Sigmoid colon (tissue), 7 donors: ENCODE results near the gene STAT4. TPM values are rescaled to one million over a fixed set of nuclear protein-coding genes. Genes with fewer than 3 reads are reported as not detected.
A peak's percentile ranks its signal among the peaks of the same experiment; 100 is the strongest.

ENCODE experiments used
- DNase-seq: peaks from one replicate; pipeline ENCODE4 v3.0.0-alpha.2; 2019
- H3K27ac ChIP-seq, 4 donors: fragments of 200-600 bp; sonication (generic); one replicate each; pipeline ENCODE4 v1.5.1; 2016 to 2019; ENCODE audit warnings: mild to moderate bottlenecking in 1 of 4
- H3K27me3 ChIP-seq, 3 donors: fragments of 200-600 bp; sonication (generic); one replicate each; pipeline ENCODE4 v1.5.1; 2019; ENCODE audit warnings: mild to moderate bottlenecking in 1 of 3
- H3K36me3 ChIP-seq, 4 donors: fragments of 200-600 bp; sonication (generic); one replicate each; pipeline ENCODE4 v1.5.1; 2016 to 2019
- H3K4me1 ChIP-seq, 4 donors: fragments of 200-600 bp; sonication (generic); one replicate each; pipeline ENCODE4 v1.5.1; 2017 to 2019
- H3K4me3 ChIP-seq, 4 donors: fragments of 200-600 bp; sonication (generic); one replicate each; pipeline ENCODE4 v1.5.1; 2017 to 2019; ENCODE audit warnings: mild to moderate bottlenecking in 2 of 4, moderate library complexity in 1 of 4
- H3K9me3 ChIP-seq, 4 donors: fragments of 200-600 bp in 3 of 4; sonication (generic) in 3 of 4; one replicate each; pipeline versions ENCODE4 v1.5.1 to v1.6.1; 2013 to 2019
- EP300 ChIP-seq, 4 donors: sonication (generic); formaldehyde crosslinking; IDR thresholded peaks; one replicate each; pipeline ENCODE4 v1.6.1; 2017; ENCODE audit warnings: antibody characterized with exemption in 4 of 4
- POLR2A ChIP-seq, 2 donors: fragments of 450-650 bp; IDR thresholded peaks; one replicate each; pipeline ENCODE4 v1.6.1; 2016; ENCODE audit warnings: antibody characterized with exemption in 2 of 2, mild to moderate bottlenecking in 2 of 2, moderate library complexity in 2 of 2
- POLR2AphosphoS5 ChIP-seq, 4 donors: sonication (generic); formaldehyde crosslinking; IDR thresholded peaks; one replicate each; pipeline ENCODE4 v1.6.1; 2017; ENCODE audit warnings: antibody characterized with exemption in 4 of 4
- WGBS, 2 donors: extraction: QIAGEN DNeasy Blood & Tissue Kit; methylation state at CpG; one replicate each; pipeline ENCODE4 v1.1.7; 2013; 5-methylcytosine and 5-hydroxymethylcytosine counted together
- intact Hi-C: fragments of 100-400 bp; cut with DNase I; formaldehyde crosslinking; loops from one replicate; pipeline ENCODE4 v1.15.1; 2023
- polyA plus RNA-seq, 3 donors: library from polyadenylated mRNA; stranded (reverse); fragments of 200-250 nt; gene quantifications; one replicate each; pipeline ENCODE4 v1.2.3, GENCODE V29; 2013
- total RNA-seq, 4 donors: library from RNA; depleted of rRNA; stranded (reverse); fragments of >200 nt; gene quantifications; one replicate each; pipeline ENCODE4 v1.1.0, GENCODE V29; 2016
- TF ChIP-seq, protein P1 (sequence below), 4 experiments: fragments of 450-650 bp in 3 of 4; fragments of 200-600 bp in 1 of 4; IDR thresholded peaks; one replicate each; pipeline ENCODE4 v1.5.1; 2016 to 2019; ENCODE audit warnings: antibody characterized with exemption in 4 of 4, mild to moderate bottlenecking in 3 of 4, moderate library complexity in 2 of 4
- donor health status: healthy with polysubstance abuse.
- donor health status: Bipolar disorder and iron deficiency.
- donor health status: healthy.

The STAT4 gene
- total and polyA plus RNA-seq, 7 donors = 0.46 to 4.6 (median 0.70) TPM; not detected in 1

DNA sequence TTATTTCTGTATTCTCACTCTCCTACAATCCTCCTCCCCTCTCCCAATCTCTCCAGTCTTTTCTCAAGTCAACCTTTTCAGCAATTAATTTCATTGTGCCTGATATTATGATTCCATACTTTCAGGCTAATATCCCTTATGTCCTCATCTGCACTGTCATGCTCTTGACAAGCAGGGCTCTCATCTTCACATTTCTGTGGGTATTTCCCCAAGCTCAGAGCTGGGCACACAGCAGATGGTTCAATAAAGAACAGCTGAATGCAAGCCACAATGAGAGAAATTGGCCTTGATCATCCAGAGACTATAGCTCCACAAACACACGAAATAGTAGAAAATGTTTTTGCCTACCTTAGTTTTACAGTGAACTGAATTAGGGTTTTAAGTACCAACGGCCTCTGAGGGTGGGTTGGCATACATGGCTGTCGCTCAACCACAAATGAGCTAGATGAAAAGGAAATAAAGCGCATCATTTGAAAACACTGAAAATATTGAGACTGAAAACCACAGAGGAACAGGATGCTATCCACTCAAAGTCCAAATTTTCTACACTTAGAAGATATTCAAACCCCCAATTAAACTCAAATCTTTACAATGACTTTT is 89.3 kb downstream of the STAT4 start:
- Histone ChIP-seq H3K36me3 (no peaks in the 10 kb centered on the region), H3K9me3 (no peaks in the 10 kb centered on the region), H3K27ac (no peak overlapping the region), H3K4me1 (no peaks in the 10 kb centered on the region), H3K4me3 (no peak overlapping the region), H3K27me3 (no peaks in the 10 kb centered on the region)
- DNase-seq = no peak
- WGBS, 2 donors = 69 to 92% methylated on average over 4 of the region's 4 CpGs
- TF ChIP-seq POLR2A (IDR thresholded peaks at IDR 0.05) = no peak
- TF ChIP-seq EP300 (IDR thresholded peaks at IDR 0.05) = no peak
- TF ChIP-seq POLR2AphosphoS5 (IDR thresholded peaks at IDR 0.05) = no peak
- TF ChIP-seq, protein P1, sequence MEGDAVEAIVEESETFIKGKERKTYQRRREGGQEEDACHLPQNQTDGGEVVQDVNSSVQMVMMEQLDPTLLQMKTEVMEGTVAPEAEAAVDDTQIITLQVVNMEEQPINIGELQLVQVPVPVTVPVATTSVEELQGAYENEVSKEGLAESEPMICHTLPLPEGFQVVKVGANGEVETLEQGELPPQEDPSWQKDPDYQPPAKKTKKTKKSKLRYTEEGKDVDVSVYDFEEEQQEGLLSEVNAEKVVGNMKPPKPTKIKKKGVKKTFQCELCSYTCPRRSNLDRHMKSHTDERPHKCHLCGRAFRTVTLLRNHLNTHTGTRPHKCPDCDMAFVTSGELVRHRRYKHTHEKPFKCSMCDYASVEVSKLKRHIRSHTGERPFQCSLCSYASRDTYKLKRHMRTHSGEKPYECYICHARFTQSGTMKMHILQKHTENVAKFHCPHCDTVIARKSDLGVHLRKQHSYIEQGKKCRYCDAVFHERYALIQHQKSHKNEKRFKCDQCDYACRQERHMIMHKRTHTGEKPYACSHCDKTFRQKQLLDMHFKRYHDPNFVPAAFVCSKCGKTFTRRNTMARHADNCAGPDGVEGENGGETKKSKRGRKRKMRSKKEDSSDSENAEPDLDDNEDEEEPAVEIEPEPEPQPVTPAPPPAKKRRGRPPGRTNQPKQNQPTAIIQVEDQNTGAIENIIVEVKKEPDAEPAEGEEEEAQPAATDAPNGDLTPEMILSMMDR (IDR thresholded peaks at IDR 0.05) = no peak
- intact Hi-C loops = no loop called here

DNA sequence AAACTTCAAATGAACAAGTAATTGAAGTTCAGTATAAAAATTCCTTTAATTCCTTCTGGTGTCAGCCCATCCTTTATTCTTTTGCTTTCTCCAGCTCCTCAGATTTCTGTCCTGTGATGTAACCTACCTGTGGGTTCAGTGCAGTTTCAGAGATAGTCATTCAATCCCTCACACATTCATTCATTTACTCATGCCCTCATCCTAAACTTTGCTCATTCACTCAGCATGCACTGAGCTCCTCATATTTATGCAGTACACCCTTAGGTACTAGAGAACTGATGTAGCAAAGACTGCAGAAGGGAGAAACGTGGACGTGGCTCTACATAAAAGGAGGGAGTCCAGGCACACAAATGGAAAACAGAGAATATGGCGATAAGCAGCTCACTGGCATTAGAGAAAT is 91.5 kb downstream of the STAT4 start:
- no peaks in the 10 kb centered on the region for H3K36me3 ChIP-seq
- H3K9me3 ChIP-seq = no peaks in the 10 kb centered on the region
- TF ChIP-seq POLR2A (IDR thresholded peaks at IDR 0.05) (no peak), EP300 (IDR thresholded peaks at IDR 0.05) (no peak), POLR2AphosphoS5 (IDR thresholded peaks at IDR 0.05) (no peak)
- TF ChIP-seq, protein P1 (IDR thresholded peaks at IDR 0.05) = no peak
- no peak for DNase-seq
- H3K4me3 ChIP-seq = no peak overlapping the region
- 91 to 92% methylated on average over 3 of the region's 3 CpGs for WGBS, 2 donors
- no peaks in the 10 kb centered on the region for H3K4me1 ChIP-seq
- H3K27me3 ChIP-seq = no peaks in the 10 kb centered on the region
- intact Hi-C loops = no loop called here
- H3K27ac ChIP-seq = no peak overlapping the region

DNA sequence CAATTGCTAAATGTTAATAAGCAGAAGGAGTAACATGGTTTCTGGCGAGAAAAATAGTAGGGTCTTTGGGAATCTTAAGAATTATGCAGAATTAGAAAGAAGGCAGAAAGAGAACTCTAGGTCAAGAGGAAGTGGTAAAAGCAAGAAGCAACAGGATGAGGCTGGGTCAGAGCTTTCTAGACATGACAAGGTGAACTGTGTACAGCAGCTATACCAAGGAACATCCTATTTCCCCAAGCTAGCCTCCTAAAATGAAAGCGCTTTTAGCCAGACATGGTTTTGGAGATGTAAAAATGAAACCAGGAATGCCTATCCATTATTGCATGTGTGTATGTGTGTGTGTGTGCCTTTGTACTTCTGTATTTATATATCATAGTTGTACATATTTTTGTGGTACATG is 94.6 kb downstream of the STAT4 start:
- no peak for TF ChIP-seq POLR2AphosphoS5 (IDR thresholded peaks at IDR 0.05)
- no peak overlapping the region for H3K27ac ChIP-seq
- no peaks in the 10 kb centered on the region for H3K36me3 ChIP-seq
- no peaks in the 10 kb centered on the region for H3K9me3 ChIP-seq
- 60 to 85% methylated on average over 2 of the region's 2 CpGs for WGBS, 2 donors
- DNase-seq = no peak
- H3K4me3 ChIP-seq = no peak overlapping the region
- intact Hi-C loops = no loop called here
- H3K4me1 ChIP-seq = peaks cover 0 to 3% (median 0%) of the 10 kb centered on the region in 4 donors
- no peaks in the 10 kb centered on the region for H3K27me3 ChIP-seq

DNA sequence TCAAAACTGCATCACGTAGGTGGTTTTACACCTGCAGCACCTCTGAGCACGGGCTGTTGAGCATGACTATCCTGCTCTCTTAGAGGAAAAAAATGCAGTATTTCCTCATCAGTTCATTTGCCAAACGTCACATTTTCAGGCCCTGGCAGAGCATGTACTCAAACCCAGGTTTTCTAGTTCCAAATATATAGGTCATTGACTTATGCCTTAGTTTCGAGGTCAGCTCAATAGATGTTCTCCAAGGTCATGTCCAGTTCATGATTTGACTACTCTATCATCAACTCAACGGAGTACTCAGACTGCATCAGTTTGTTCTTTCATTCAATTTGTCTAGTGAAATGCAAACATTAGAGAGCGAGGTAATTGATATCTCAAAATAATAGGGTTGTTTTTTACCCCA is 97.5 kb downstream of the STAT4 start:
- no peak overlapping the region for H3K4me3 ChIP-seq
- no peaks in the 10 kb centered on the region for H3K27me3 ChIP-seq
- TF ChIP-seq POLR2AphosphoS5 (IDR thresholded peaks at IDR 0.05) = no peak
- H3K9me3 ChIP-seq = no peaks in the 10 kb centered on the region
- intact Hi-C loops = loop anchor here (5.0 kb wide), 1 partner anchor 469 kb away; no protein-coding TSS in a partner anchor
- H3K27ac ChIP-seq = no peak overlapping the region
- H3K4me1 ChIP-seq = peaks cover 0 to 3% (median 0%) of the 10 kb centered on the region in 4 donors
- no peak for DNase-seq
- H3K36me3 ChIP-seq = no peaks in the 10 kb centered on the region
- WGBS, 2 donors = 80 to 84% methylated on average over 6 of the region's 6 CpGs

DNA sequence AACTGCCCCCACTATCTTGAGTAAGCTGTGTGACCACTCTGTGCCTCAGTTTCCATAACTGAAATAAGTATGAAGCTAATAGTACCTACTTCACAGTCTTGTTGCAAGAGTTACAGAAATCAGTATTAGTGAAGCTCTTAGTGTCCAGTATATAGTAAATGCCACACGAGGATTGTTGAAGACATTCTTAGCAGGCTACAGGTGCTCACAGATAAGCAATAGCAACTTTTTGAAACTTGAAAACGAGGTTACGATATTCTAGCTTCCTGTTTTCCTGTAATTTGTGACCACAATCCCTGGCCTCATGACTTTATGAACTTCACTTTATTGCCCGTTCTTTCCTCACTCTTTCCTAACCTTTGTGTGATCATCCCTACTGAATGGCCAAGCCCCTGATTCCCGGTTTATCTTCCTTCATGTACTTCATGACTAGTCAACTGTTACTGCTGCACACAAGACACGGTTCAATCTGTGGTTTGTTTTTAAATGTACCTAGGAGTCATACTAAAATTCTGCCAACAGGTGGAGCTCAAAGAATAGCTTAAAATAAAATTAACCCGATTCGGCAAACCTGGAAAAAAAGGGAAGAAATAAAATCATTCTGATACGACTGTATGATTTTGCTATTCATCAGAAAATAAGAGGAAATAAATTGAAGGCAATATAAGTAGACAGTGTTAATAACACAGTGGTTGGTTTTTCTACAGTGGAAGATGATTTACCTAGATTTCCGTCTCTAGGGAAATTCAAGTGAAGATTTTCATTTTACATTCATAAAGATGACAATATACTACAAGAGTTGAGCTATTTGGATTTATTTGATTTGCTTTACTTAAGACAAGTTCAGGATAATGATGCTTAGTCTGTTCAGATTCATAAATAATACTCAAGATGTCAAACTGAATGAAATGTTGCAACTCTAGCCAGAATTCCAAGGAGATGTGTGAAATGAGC is 98.7 kb downstream of the STAT4 start:
- Histone ChIP-seq H3K4me3 (no peak overlapping the region), H3K27me3 (no peaks in the 10 kb centered on the region), H3K27ac (no peak overlapping the region), H3K36me3 (no peaks in the 10 kb centered on the region), H3K9me3 (no peaks in the 10 kb centered on the region), H3K4me1 (peaks cover 0 to 3% (median 0%) of the 10 kb centered on the region in 4 donors)
- no peak for DNase-seq
- TF ChIP-seq, protein P1 (IDR thresholded peaks at IDR 0.05) = peak in 3 of 4 experiments; percentile 31 to 47 (median 32)
- TF ChIP-seq POLR2A (IDR thresholded peaks at IDR 0.05) = no peak
- intact Hi-C loops = loop anchor here (5.0 kb wide), 1 partner anchor 470 kb away; no protein-coding TSS in a partner anchor
- 18% methylated on average over 10 of the region's 10 CpGs for WGBS, 2 donors
